PC-3 (cell line): ENCODE results near the gene HPN.

Source experiments
- CTCF ChIP-seq: fragments of 300-600 bp; sonication (generic); conservative IDR thresholded peaks from 2 replicates; pipeline ENCODE4 v1.5.1; 2017; ENCODE audit warnings: antibody characterized with exemption, low read depth, mild to moderate bottlenecking, low read length
- EZH2 ChIP-seq: fragments of 300-600 bp; sonication (generic); IDR thresholded peaks from one replicate; pipeline ENCODE4 v1.6.1; 2017; ENCODE audit warnings: antibody characterized with exemption, mild to moderate bottlenecking, low read length; ENCODE audit not compliant: unreplicated experiment
- EZH2phosphoT487 ChIP-seq: fragments of 300-600 bp; sonication (generic); IDR thresholded peaks from 2 replicates; pipeline ENCODE4 v1.6.1; 2018; ENCODE audit warnings: mild to moderate bottlenecking, antibody characterized with exemption, low read length, borderline replicate concordance

DNA sequence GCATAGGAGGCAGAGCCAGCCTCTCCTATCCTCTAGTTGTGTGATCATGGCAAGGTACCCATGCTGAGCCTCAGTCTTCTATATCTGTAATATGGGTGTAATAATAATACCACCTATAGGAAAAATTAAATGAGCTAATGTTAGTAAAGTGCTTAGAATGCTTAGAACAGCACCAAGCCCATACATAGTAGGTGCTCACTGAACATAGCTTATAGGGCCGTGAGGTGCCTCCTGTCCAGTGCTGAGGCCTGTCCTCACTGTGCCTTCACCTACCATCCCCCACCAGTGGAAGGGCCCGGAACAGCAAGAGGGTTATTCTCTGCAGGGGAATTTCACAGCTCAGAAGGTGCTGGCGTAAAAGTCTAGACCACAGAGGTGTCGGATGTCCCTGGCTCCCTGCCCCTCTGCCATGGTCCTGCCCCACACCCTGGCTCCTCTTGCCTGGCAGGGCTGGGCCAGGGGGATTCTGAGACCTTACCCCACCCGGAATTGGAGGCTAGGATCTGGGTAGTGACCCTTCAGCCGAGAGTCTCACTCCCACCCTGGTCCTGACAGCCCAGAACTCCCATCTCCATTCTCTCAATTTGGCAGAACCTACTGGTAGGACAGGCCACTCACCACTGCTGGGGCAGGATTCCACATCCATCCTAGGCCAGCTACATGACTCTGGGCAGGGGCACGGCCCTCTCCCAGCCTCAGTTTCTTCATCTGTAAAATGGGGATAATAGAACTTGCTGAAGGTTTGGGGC, 13.5 kb upstream of the HPN start:
- no peak for TF ChIP-seq CTCF
- TF ChIP-seq EZH2 = no peak
- no peak for TF ChIP-seq EZH2phosphoT487
